Cerebellar nuclear complex (tissue), 1 donor: ENCODE measurements around the gene YIPF6.
"Not testable (repeated sequence)": the region's sequence is repeated elsewhere in the genome, so short reads cannot be mapped to it uniquely, and the experiment has no call there.

Experiments used
- DNase-seq, 2 experiments: peaks; one replicate each; lab custom pipeline; 2025; lab: John Stamatoyannopoulos, UW

The YIPF6 gene

DNA sequence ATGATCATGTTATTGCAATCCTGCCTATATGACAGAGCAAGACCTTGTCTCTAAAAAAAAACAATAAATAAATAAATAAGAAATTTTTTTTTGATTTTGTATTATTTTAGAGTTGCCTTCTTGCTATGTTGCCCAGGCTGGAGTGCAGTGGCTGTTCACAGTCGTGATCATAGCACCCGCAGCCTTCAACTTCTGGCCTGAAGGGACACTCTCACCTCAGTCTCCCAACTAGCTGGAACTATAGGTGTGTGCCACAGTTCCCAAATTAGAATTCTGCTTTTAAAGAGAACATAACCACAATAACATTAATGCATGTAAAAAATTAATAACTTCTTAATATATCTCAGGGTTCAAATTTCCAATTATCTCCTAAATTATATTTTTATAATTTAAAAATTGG, 7.8 kb downstream of the YIPF6 start:
- no peak for DNase-seq

DNA sequence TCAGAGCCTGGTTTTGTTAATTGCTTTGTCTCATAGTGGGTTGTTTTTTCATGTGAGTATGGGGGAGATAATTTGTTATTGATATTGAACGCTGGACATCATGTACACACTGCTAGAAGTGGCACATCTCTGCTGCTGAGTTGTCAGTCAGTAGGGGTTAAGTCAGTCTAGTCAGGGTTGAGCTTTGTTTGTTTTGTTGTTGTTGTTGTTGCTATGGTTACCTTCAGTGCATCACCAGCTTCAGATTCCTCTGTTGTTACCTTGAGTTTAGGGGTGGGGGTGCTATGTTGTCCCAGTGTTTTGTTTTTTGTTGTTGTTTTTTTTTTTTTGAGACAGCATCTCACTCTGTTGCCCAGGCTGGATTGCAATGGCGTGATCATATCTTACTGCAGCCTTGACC, 9.9 kb downstream of the YIPF6 start:
- no peak for DNase-seq

DNA sequence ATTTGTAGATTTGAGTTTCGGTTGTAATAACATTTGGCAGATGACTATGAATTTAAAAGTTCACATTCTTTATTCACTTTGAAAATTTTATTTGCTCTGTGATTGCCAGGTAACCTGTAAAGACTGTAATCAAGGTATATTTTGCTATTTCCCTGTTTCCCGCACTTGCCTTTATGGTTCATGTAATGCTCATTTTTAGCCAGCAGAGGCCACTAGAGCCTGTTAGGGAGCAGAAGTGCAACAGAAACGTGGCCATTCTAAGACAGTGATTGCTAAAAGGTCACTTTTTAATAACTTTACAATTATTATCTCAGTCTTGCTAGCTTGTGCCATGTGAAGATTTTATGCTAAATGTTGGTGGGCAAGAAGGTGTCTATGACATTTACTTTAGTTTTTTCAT, 12.4 kb downstream of the YIPF6 start:
- DNase-seq = no peak

DNA sequence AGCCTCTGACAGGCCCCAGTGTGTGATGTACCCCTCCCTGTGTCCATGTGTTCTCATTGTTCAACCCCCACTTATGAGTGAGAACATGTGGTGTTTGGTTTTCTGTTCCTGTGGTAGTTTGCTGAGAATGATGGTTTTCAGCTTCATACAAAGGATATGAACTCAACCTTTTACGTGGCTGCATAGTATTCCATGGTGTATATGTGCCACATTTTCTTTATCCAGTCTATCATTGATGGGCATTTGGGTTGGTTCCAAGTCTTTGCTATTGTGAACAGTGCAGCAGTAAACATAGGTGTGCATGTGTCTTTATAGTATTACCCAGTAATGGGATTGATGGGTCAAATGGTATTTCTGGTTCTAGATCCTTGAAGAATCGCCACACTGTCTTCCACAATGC, 25.8 kb downstream of the YIPF6 start:
- DNase-seq = not testable (repeated sequence)

DNA sequence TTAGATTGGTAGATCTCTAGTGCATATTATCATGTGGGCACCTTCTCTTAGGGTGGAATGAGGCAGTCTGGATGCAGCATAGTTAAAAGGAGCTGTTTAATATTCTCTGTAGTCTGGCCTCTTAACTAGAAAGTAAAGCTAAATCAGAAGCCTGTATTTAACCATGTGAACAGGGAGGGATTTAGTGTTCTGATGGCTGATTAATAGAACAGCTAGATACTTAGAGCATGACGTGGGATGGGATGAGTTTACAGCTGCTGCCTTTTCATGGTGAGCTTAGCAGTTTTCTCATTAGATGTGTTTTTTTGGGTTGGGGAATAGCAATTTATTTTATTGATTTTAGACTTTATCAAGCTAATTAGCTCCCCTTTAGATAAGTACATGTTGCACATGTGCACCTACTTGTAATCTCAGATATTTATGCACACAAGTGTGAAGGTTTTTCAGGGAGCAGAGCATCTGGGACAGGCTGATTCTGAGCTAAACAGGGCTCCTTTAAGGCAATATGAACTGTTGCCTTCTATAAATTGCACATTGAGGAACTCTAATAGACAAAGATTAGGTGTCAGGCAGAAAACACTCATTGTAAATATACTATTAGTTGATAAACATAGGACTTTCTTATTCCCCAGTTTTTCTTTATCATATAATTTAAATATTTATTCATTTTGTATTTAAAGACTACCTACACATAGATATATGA, 34.1 kb downstream of the YIPF6 start:
- no peak for DNase-seq

DNA sequence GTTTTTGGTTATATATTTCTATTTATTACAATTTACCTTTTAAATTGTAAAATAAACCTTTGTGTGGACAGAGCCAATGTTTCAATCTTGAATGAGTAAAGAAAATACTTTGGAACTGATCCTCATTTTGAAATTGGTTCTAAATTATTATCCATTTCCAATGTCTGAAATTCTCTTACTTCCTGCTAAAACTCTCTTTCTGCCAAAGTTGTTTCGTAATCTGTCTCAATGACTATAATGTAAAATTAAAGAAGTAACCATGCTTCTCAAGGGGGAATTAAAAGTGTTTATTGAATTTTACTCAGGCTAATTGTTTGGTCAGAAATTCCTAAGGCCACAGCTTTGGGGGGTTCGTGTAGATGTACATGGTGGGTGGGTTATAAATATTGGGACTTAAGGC, 34.8 kb downstream of the YIPF6 start:
- DNase-seq = no peak

DNA sequence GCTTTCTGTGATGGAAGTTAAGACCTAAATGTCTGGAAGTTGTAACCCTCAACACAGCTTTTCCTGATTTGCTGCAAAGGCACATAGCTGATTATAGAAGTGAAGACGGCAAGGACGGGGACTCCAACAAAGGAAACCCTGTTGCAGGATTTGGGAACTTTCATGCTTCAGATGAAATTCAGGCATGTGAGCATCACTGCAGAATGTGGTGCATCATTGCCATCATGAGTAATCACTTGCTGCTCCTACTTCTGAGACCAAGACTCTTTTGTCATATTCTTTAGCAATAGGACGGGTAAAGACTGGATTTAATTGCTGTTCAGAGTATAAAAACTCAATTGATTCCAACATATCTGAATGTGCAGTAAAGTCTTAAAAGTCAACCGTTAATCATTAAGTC, 35.8 kb downstream of the YIPF6 start:
- no peak for DNase-seq

DNA sequence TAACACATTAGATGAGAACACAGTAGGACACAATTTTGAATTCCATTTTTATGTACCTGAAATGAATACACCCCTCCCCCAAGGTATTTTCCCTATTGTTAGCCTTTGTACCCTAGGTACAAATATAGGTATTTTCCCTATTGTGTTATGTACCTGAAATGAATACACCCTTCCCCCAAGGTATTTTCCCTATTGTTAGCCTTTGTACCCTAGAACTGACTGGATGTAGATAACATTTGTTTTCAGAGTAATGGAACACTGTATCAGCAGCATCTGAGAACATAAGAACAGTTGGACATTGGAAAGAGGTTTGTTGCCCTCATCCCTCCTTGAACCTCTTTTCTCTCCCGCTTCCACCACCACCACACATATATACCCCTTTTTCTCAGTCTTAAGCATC, 37.6 kb downstream of the YIPF6 start:
- no peak for DNase-seq

DNA sequence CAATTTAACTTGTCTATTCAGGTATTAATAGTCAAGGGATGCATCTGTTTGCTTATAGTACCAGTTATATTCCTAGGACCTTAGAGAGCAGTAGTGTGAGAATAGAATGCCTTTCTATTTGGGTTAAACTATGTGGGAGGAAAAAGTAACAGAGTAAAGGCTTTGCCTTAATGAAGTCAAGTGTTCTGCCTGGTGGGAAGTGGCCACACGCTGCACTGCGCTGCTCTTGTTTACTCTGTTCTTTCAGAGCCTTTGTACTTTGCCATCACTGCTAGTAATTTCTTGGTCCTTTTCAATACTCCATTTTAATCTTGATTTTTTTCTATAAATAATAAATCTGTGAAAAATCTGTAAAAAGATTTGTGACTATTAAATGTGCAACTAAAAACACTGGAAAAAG, 38.0 kb downstream of the YIPF6 start:
- DNase-seq = no peak

DNA sequence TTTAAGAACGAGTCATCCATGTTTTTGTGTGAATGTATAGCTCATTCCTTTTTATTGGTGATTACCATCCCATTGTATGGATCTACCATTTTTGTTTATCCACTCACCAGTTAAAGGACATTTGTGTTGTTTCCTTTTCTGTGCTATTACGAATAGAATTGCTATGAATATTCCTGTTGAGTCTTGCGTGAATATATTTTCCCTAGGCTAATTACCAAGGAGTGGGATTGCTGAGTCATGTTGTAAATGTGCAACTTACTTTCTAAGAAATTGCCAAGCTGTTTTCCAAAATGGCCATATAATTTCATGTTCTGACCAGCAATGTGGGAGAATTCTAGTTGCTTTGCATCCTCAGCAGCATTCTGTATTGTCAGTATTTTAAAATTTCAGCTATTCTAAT, 51.3 kb downstream of the YIPF6 start:
- no peak for DNase-seq

DNA sequence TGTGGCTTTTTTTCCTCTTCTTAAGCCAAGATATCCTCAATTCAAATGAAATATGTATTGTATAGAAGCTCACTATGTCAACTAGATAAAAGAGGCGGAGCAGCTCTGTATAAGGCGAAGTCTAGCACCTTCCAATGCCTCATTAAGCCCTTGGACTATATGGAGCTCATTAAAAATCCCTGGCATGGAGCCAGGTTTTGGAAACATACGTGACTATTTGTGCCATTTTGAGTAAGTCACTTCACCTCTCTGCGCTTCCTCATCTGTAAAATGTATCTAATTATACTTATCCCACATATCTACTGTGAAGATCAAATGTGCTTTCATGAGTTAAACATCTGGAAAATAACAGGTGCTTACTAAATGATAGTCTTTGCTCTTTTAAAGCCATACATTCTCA, 57.2 kb downstream of the YIPF6 start:
- DNase-seq = no peak

DNA sequence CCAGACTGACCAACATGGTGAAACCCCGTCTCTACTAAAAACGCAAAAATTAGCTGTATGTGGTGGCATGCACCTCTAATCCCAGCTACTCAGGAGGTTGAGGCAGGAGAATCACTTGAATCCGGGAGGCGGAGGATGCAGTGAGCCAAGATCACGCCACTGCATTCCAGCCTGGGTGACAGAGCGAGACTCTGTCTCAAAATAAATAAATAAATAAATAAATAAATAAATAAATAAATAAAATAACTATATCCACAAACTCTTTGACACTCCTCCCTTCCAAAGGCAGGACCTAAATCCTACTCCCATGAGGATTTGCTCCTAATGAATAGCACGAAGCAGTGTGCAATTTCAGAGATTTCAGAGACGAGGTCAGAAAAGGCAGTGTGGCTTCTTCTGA, 58.3 kb downstream of the YIPF6 start:
- not testable (repeated sequence) for DNase-seq

DNA sequence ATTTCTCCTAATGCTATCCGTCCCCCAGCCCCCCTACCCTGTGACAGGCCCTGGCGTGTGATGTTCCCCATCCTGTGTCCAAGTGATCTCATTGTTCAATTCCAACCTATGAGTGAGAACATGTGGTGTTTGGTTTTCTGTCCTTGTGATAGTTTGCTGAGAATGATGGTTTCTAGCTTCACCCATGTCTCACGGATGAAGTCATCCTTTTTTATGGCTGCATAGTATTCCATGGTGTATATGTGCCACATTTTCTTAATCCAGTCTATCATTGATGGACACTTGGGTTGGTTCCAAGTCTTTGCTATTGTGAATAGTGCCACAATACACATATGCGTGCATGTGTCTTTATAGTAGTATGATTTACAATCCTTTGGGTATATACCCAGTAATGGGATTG, 61.1 kb downstream of the YIPF6 start:
- DNase-seq = not testable (repeated sequence)

DNA sequence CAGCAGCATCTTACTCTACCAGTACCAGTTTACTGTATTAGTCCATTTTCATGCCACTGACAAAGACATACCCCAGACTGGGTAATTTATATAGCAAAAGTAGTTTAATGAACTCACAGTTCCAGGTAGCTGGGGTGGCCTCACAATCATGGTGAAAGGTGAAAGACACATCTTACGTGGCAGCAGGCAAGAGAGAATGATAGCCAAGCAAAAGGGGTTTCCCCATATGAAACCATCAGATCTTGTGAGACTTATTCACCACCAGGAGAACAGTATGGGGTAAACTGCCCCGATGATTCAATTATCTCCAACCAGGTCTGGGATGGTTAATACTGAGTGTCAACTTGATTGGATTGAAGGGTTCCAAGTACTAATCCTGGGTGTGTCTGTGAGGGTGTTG, 69.3 kb downstream of the YIPF6 start:
- no peak for DNase-seq

DNA sequence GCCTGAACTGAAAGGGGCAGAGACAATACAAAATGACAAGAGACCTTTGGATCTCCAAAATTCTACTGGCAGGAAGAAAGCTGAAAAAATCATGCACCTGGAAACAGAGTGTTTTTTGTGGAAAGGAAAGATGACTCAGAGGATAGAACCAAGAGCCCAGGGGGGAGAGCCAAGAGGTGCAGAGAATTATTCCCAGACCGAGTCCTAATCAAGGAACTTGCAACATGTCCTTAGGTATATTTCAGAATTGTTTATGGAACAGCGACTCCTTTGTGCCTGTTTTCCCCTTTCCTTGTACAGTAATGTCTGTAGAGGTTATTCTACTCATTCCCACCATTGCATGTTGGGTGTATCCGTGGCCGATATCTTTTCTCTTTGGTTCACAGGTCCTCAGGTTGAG, 71.7 kb downstream of the YIPF6 start:
- no peak for DNase-seq

DNA sequence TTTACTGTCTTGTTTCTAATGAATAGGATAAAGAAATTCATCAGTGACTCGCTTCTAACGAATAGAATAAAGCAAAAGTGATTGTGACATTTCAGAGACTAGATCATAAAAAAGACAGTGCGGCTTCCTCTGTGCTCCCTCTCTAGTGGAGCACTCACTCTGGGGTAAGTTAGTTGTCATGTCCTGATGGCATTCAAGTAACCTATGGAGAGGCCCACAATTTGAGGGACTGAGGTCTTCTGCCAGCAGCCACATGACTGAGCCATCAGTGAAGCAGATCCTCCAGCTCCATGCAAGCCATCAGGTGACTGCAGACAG, 72.4 kb downstream of the YIPF6 start:
- DNase-seq = no peak

DNA sequence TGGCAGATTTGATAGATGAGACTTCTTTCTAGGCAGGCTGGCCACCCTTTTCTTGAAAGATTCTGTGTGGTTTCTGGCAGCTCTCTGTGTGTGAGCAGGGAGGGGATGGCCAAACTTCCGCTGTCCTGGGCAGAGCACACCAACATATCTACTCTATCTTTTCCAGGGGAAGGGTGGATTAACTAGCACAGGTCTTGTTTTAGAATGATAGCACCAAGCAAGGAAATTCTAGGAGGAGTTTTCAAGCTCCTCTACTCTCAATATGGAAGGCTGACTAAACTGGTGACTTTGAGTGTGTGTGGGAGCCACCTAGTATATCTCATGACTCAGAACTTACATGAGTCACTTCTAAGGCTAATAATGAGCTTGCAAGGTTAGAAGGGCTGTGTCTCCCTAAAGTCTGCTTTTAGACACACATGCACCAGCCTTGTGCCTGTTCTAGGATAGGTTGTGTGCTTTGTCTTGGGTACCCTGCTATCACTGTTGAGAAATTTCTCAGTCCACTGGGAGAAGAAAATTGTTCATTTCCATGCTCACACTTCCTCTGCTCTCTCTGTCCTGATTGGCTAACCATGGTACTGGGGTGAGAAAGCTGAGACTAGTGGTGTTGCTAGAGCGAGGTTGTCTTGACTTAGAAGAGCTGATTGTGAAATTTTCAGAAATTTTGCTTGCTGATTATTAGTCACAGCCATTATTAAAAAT, 72.9 kb downstream of the YIPF6 start:
- no peak for DNase-seq

DNA sequence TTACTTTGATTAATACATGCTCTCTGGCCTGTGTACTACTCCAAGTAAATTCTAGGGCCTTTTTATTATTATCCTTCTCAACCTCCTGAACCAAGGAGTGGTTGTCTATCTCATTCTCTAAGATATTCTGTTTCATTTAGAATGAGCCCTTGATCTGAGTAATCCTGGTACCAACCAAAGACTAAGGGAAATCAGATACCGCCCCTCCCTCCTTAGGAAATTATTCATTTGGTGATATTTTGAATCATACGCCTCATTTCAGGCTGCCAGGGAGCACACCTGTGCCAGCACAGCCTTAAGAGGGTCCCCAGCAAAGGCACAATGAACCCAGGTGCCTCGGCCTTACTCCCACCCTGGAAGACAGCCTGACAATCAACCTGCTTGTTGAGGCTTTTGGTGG, 75.4 kb downstream of the YIPF6 start:
- DNase-seq = no peak

DNA sequence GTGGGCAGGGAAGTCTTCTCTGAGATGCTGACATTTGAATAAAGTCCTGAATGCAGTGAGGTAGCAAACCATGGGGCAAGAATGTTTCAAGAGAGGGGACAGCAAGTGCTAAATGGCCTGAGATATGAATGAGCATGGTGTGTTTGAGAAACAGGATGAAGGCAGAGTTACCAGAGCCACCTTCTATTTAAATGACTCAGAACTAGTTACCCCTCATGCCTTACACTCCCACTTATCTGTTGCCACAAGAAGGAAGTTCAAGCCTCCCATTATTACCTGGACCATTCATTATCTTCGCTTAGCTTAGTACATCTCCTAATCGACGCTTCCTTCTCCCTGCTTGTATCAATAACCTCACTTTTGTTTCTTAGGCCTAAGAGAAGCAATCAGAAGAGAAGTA, 81.0 kb downstream of the YIPF6 start:
- no peak for DNase-seq

DNA sequence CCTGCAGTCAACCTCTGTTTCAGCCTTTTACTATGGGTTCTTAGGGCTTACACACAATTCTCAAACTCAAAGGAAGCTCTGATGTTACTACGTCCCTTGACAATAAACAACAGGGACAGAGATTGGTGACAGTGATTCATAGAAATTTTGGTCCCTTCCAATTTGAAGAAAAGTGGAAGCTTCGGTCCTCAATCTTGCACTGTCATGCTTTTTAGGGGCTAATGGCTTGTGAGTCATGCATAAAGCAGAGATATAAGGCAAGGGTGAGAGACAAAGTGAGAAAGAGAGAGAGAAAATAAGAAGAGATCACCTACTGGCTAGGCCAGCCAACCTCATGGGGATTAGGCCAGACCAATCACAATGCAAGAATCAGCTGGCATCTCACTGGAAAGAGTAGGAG, 85.4 kb downstream of the YIPF6 start:
- no peak for DNase-seq
